Neural cell (in vitro differentiated cells): ENCODE data around the gene SDC4. TPM values are rescaled to one million over a fixed set of nuclear protein-coding genes. Genes with fewer than 3 reads are reported as not detected.

Experiments
- H2AFZ ChIP-seq: fragments of 200-600, 300-800 bp; sonication (generic), shearing (Covaris generic); 2 replicates; pipeline ENCODE4 v1.6.0; 2014; ENCODE audit warnings: low read depth, mild to moderate bottlenecking, antibody characterized with exemption, low read length, moderate library complexity
- H3F3A ChIP-seq: fragments of 200-600 bp; shearing (Covaris generic); 2 replicates; pipeline ENCODE4 v1.6.1; 2016; ENCODE audit warnings: mild to moderate bottlenecking, moderate library complexity, mixed read lengths, antibody characterized with exemption, low read length; ENCODE audit not compliant: insufficient read depth, poor library complexity, severe bottlenecking
- H3K27ac ChIP-seq: fragments of 200-600, 300-800 bp; sonication (generic), shearing (Covaris generic); 2 replicates; pipeline ENCODE4 v1.5.1; 2014; ENCODE audit warnings: mild to moderate bottlenecking, low read length, moderate library complexity
- H3K27me3 ChIP-seq: fragments of 300-800, 200-600 bp; sonication (generic), shearing (Covaris generic); 2 replicates; pipeline ENCODE4 v1.6.0; 2014; ENCODE audit warnings: mild to moderate bottlenecking, low read depth, low read length, moderate library complexity; ENCODE audit not compliant: insufficient read depth
- H3K36me3 ChIP-seq: fragments of 300-800, 200-600 bp; sonication (generic), shearing (Covaris generic); 2 replicates; pipeline ENCODE4 v1.5.1; 2014; ENCODE audit warnings: mild to moderate bottlenecking, antibody characterized with exemption, low read length, moderate library complexity; ENCODE audit not compliant: insufficient read depth
- H3K4me2 ChIP-seq: fragments of 300-800, 200-600 bp; sonication (generic), shearing (Covaris generic); 2 replicates; pipeline ENCODE4 v1.6.0; 2014; ENCODE audit warnings: mild to moderate bottlenecking, low read length
- H3K4me3 ChIP-seq: fragments of 300-800, 200-600 bp; sonication (generic), shearing (Covaris generic); 2 replicates; pipeline ENCODE4 v1.5.1; 2014; ENCODE audit warnings: mild to moderate bottlenecking, low read length, moderate library complexity
- H3K79me2 ChIP-seq: fragments of 200-600 bp; shearing (Covaris generic); replicated peaks from 2 replicates; pipeline ENCODE4 v1.6.0; 2014; ENCODE audit warnings: mild to moderate bottlenecking, low read length, moderate library complexity; ENCODE audit not compliant: insufficient read depth
- H3K9ac ChIP-seq: fragments of 300-800, 200-600 bp; sonication (generic), shearing (Covaris generic); 2 replicates; pipeline ENCODE4 v1.6.1; 2016; ENCODE audit warnings: mild to moderate bottlenecking, low read length, mixed read lengths
- H3K9me2 ChIP-seq: fragments of 200-600 bp; shearing (Covaris generic); 2 replicates; pipeline ENCODE4 v1.6.1; 2016; ENCODE audit warnings: mild to moderate bottlenecking, low read length, mixed read lengths; ENCODE audit not compliant: insufficient read depth
- H3K9me3 ChIP-seq: fragments of 200-600, 300-800 bp; sonication (generic), shearing (Covaris generic); 2 replicates; pipeline ENCODE4 v1.6.1; 2016; ENCODE audit warnings: mild to moderate bottlenecking, mixed run types, low read length, moderate library complexity, mixed read lengths
- H4K20me1 ChIP-seq: fragments of 200-600 bp; shearing (Covaris generic); 2 replicates; pipeline ENCODE4 v1.6.1; 2016; ENCODE audit warnings: mild to moderate bottlenecking, mixed run types; ENCODE audit not compliant: insufficient read depth
- CTCF ChIP-seq: fragments of 450-650 bp; IDR thresholded peaks from 2 replicates; pipeline ENCODE4 v1.5.1; 2014; ENCODE audit warnings: antibody characterized with exemption, mild to moderate bottlenecking, moderate library complexity; ENCODE audit not compliant: poor library complexity, severe bottlenecking
- EP300 ChIP-seq: fragments of 450-650 bp; conservative IDR thresholded peaks from 2 replicates; pipeline ENCODE4 v1.6.1; 2014; ENCODE audit warnings: antibody characterized with exemption, mild to moderate bottlenecking, moderate library complexity; ENCODE audit not compliant: poor library complexity, severe bottlenecking
- EZH2 ChIP-seq: fragments of 200-600, 300-800 bp; shearing (Covaris generic), sonication (generic); IDR thresholded peaks from 2 replicates; pipeline ENCODE4 v1.6.1; 2014; ENCODE audit warnings: antibody characterized with exemption, low read length, borderline replicate concordance, mild to moderate bottlenecking; ENCODE audit not compliant: insufficient read depth, poor library complexity, severe bottlenecking
- MXI1 ChIP-seq: fragments of 450-650 bp; conservative IDR thresholded peaks from 2 replicates; pipeline ENCODE4 v1.6.1; 2014; ENCODE audit warnings: antibody characterized with exemption, mild to moderate bottlenecking; ENCODE audit not compliant: poor library complexity, severe bottlenecking
- POLR2AphosphoS5 ChIP-seq: IDR thresholded peaks from 2 replicates; pipeline ENCODE4 v1.6.1; 2012
- RAD21 ChIP-seq: fragments of 450-650 bp; conservative IDR thresholded peaks from 2 replicates; pipeline ENCODE4 v1.6.1; 2014; ENCODE audit warnings: antibody characterized with exemption, mild to moderate bottlenecking, moderate library complexity
- REST ChIP-seq: IDR thresholded peaks from 2 replicates; pipeline ENCODE4 v1.6.1; 2012; ENCODE audit warnings: borderline replicate concordance
- SMC3 ChIP-seq: fragments of 450-650 bp; conservative IDR thresholded peaks from 2 replicates; pipeline ENCODE4 v1.6.1; 2014; ENCODE audit warnings: antibody characterized with exemption, mild to moderate bottlenecking, moderate library complexity; ENCODE audit not compliant: poor library complexity
- TAF1 ChIP-seq: IDR thresholded peaks from 2 replicates; pipeline ENCODE4 v1.6.1; 2012; ENCODE audit warnings: low read depth
- polyA plus RNA-seq: library from polyadenylated mRNA; depleted of rRNA; stranded (reverse); fragments of >200 nt; gene quantifications from 2 replicates; pipeline ENCODE4 v1.2.3, GENCODE V29; 2014

The SDC4 gene
- polyA plus RNA-seq, 1 donor from 2014 or later, result not detected

GRCh38 chr20:45305262-45305661, 43.0 kb downstream of the SDC4 start:
- Histone ChIP-seq H2AFZ (no peak overlapping the region), H4K20me1 (no peaks in the 10 kb centered on the region), H3K4me2 (no peak overlapping the region), H3K27ac (no peak overlapping the region), H3K4me3 (no peak overlapping the region), H3K9me3 (no peaks in the 10 kb centered on the region), H3K79me2 (no peaks in the 10 kb centered on the region), H3K9me2 (no peaks in the 10 kb centered on the region), H3K27me3 (no peaks in the 10 kb centered on the region), H3K9ac (no peak overlapping the region), H3F3A (no peaks in the 10 kb centered on the region), H3K36me3 (no peaks in the 10 kb centered on the region)
- no peak for TF ChIP-seq CTCF
- TF ChIP-seq REST, result no peak
- TF ChIP-seq POLR2AphosphoS5, result no peak
- TF ChIP-seq MXI1, result no peak
- TF ChIP-seq EP300, result no peak
- TF ChIP-seq RAD21, result no peak
- no peak for TF ChIP-seq EZH2
- no peak for TF ChIP-seq TAF1
- TF ChIP-seq SMC3, result no peak

GRCh38 chr20:45304464-45304999, 43.7 kb downstream of the SDC4 start:
- no peaks in the 10 kb centered on the region for H3K36me3 ChIP-seq

More at GRCh38 chr20:45304464-45304999, 43.7 kb downstream of the SDC4 start:
- Histone ChIP-seq H3K9me2 (no peaks in the 10 kb centered on the region), H3K27ac (no peak overlapping the region), H3K27me3 (no peaks in the 10 kb centered on the region), H4K20me1 (no peaks in the 10 kb centered on the region), H3K4me3 (no peak overlapping the region), H3K9ac (no peak overlapping the region), H3K9me3 (no peaks in the 10 kb centered on the region), H3K4me2 (no peak overlapping the region), H3K79me2 (no peaks in the 10 kb centered on the region), H3F3A (no peaks in the 10 kb centered on the region), H2AFZ (no peak overlapping the region)
- no peak for TF ChIP-seq TAF1
- TF ChIP-seq REST, result no peak
- no peak for TF ChIP-seq POLR2AphosphoS5
- TF ChIP-seq RAD21, result no peak
- TF ChIP-seq SMC3, result no peak
- TF ChIP-seq EP300, result no peak
- TF ChIP-seq CTCF, result no peak
- TF ChIP-seq EZH2, result no peak
- no peak for TF ChIP-seq MXI1
